ENCODE data around the gene FMN1.

DNA sequence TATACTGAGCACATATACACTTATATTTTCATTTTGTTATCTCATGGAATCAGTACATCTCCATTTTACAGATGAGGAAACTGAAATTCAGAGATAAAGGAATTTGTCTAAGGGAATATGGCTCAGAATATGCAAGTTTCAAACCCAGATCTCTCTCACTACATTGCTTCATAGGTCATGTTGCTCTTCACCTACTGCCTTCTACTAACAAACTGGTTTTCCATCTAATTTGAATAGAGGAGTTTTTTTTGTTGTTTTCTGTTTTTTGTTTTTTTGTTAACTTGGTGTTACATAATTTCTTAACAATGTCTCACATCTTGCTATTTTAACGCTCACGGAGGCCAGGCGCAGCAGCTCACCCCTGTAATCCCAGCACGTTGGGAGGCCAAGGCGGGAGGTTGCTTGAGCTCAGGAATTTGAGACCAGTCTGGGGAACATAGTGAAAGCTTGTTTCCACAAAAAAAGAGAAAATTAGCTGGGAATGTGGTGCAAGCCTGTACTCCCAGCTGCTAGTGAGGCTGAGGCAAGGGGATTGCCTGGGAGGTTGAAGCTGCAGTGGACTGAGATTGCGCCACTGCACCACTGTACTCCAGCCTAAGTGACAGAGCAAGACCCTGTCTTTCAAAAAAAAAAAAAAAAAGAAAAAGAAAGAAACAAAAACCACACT, 37.0 kb downstream of the FMN1 start:
- TF ChIP-seq CTCF (IDR thresholded peaks at IDR 0.05; ENCODE audit: low read depth, low read length, poor library complexity, severe bottlenecking) (no peak), EZH2phosphoT487 (IDR thresholded peaks at IDR 0.05; ENCODE audit: borderline replicate concordance, low read length) (no peak)

Measured in DOHH2 (cell line).